ENCODE measurements around the gene LTBP4. TPM values are rescaled to one million over a fixed set of nuclear protein-coding genes. Genes with fewer than 3 reads are reported as not detected.

The LTBP4 gene
- total and polyA plus RNA-seq, 2 donors (not counting 3 experiments of a cell fraction or from before 2014, with no cell fraction given) = 25.9 to 38.0 TPM

DNA sequence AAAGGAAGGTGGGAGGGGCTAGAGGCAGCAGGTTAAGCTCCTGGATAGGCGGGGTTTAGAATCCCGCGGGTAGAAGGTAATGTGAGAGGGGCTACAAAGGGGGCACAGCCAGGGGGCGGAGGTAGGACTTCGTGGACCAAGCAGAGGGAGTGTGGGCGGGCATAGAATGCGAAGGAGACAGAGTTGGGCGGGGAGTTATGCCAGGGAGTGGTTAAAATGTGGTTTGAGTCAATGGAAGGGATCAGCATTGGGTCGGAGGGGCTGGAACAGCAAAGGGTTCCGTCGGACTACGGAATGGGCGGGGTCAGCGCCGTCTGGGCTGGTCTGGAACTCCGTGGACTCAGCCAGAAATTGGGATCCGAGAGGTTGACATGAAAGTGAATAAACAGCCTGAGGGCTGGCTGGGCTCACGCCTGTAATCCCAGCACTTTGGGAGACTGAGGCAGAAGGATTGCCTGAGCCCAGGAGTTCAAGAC lies 3.0 kb downstream of the LTBP4 start:
- ChIA-PET POLR2A (interaction anchor here (0.8 to 1.0 kb wide), 2 partner anchors 34 to 178 kb away, joined by 3 to 4 read pairs; partner anchors contain the start of gene SERTAD1), CTCF (interaction anchor here (0.8 to 11.0 kb wide), 11 partner anchors 9 to 299 kb away, joined by 3 to 126 read pairs (median 10); partner anchors contain the start of gene BLVRB)
- H3K9me3 ChIP-seq (replicated peaks; ENCODE audit: control insufficient read depth, insufficient read depth, low read length) = no peaks in the 10 kb centered on the region
- DNase-seq (ENCODE audit: low read depth, low spot score) (no peak), FAIRE-seq (no peak)
- no peak overlapping the region for H3K27ac ChIP-seq (ENCODE audit: insufficient read depth, low read depth, low read length)
- H3K4me2 ChIP-seq (ENCODE audit: insufficient read depth, low read length) = peak overlapping the region; percentile 15
- H3K9me1 ChIP-seq (replicated peaks; ENCODE audit: control insufficient read depth, extremely low read depth, insufficient read depth, low read length) = no peaks in the 10 kb centered on the region
- H3K4me3 ChIP-seq (replicated peaks in 1 of 3; ENCODE audit: insufficient read depth in 1 of 3, low read depth in 1 of 3, low read length in 3 of 3) = peak overlapping the region in 2 of 3 experiments; percentile 6 to 16
- intact Hi-C loops (cut with micrococcal nuclease) = no loop called here
- no TSS peak for BruUV-seq (replicated peaks)
- peaks cover 46% of the 10 kb centered on the region for H3K4me1 ChIP-seq (ENCODE audit: control insufficient read depth, extremely low read depth, insufficient read depth, low read length)
- H3K9ac ChIP-seq (replicated peaks; ENCODE audit: extremely low read depth, insufficient read depth, low read length) = no peak overlapping the region
- dilution Hi-C loops (cut with MboI; ENCODE audit: extremely low pct_ligation_motif_present, low sequenced_read_pairs) = no loop called here
- peaks cover 4 to 6% of the 10 kb centered on the region in 2 experiments for H3K27me3 ChIP-seq (ENCODE audit: control insufficient read depth in 2 of 2, insufficient read depth in 2 of 2, low read length in 2 of 2)
- no peaks in the 10 kb centered on the region for H3K36me3 ChIP-seq (ENCODE audit: control insufficient read depth in 2 of 2, extremely low read depth in 1 of 2, insufficient read depth in 2 of 2, low read length in 2 of 2)
- no peaks in the 10 kb centered on the region for H3K79me2 ChIP-seq (ENCODE audit: control insufficient read depth, insufficient read depth, low read length)
- TF ChIP-seq FOS (IDR thresholded peaks at IDR 0.05; ENCODE audit: borderline replicate concordance, insufficient read depth, low read length) = no peak
- TF ChIP-seq JUN (IDR thresholded peaks at IDR 0.05; ENCODE audit: borderline replicate concordance, insufficient read depth, insufficient read length, low read depth) = no peak
- no peak for TF ChIP-seq GATA2 (IDR thresholded peaks at IDR 0.05; ENCODE audit: insufficient read depth, insufficient read length, low read depth, low read length)
- TF ChIP-seq, protein P1, sequence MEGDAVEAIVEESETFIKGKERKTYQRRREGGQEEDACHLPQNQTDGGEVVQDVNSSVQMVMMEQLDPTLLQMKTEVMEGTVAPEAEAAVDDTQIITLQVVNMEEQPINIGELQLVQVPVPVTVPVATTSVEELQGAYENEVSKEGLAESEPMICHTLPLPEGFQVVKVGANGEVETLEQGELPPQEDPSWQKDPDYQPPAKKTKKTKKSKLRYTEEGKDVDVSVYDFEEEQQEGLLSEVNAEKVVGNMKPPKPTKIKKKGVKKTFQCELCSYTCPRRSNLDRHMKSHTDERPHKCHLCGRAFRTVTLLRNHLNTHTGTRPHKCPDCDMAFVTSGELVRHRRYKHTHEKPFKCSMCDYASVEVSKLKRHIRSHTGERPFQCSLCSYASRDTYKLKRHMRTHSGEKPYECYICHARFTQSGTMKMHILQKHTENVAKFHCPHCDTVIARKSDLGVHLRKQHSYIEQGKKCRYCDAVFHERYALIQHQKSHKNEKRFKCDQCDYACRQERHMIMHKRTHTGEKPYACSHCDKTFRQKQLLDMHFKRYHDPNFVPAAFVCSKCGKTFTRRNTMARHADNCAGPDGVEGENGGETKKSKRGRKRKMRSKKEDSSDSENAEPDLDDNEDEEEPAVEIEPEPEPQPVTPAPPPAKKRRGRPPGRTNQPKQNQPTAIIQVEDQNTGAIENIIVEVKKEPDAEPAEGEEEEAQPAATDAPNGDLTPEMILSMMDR (IDR thresholded peaks at IDR 0.05; ENCODE audit: extremely low read depth in 1 of 2, insufficient read depth in 1 of 2, low read depth in 1 of 2, low read length in 2 of 2) = no peak
- no peak for TF ChIP-seq POLR2A (IDR thresholded peaks at IDR 0.05; ENCODE audit: low read depth, low read length)
- TF ChIP-seq EZH2 (IDR thresholded peaks at IDR 0.05; ENCODE audit: borderline replicate concordance, low read depth, low read length, severe bottlenecking) = no peak
- no peak for TF ChIP-seq MYC (IDR thresholded peaks at IDR 0.05; ENCODE audit: low read depth, low read length)
- TF ChIP-seq POLR2AphosphoS5 (IDR thresholded peaks at IDR 0.05; ENCODE audit: insufficient read depth, low read depth, low read length) = no peak
- TF ChIP-seq, protein P2, sequence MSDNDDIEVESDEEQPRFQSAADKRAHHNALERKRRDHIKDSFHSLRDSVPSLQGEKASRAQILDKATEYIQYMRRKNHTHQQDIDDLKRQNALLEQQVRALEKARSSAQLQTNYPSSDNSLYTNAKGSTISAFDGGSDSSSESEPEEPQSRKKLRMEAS (IDR thresholded peaks at IDR 0.05; ENCODE audit: insufficient read depth, insufficient read length) = no peak
- H2AFZ ChIP-seq (ENCODE audit: low read depth, low read length) = peak overlapping the region; percentile 73
- no peaks in the 10 kb centered on the region for H4K20me1 ChIP-seq (replicated peaks; ENCODE audit: control insufficient read depth, extremely low read depth, insufficient read depth, low read length)

Measured in endothelial cell of umbilical vein (primary cell).